Forelimb muscle (tissue), 1 donor: ENCODE results near the gene PI4KA. TPM values are rescaled to one million over a fixed set of nuclear protein-coding genes. Genes with fewer than 3 reads are reported as not detected.
"Not testable (repeated sequence)": the region's sequence is repeated elsewhere in the genome, so short reads cannot be mapped to it uniquely, and the experiment has no call there.

Experiments
- DNase-seq: peaks from one replicate; pipeline ENCODE4 v3.0.0-alpha.2; 2013; ENCODE audit warnings: low read depth
- polyA plus RNA-seq: library from polyadenylated mRNA; unstranded; fragments of 120-200 nt; gene quantifications from one replicate; pipeline ENCODE4 v1.2.1, GENCODE V29; 2013; ENCODE audit not compliant: insufficient read length

Gene PI4KA
- polyA plus RNA-seq, 1 donor: 30.3 TPM

GRCh38 chr22:20696056-20696455 lies 162.6 kb downstream of the PI4KA start:
- DNase-seq: not testable (repeated sequence)

- not testable (repeated sequence) for DNase-seq
Observed at GRCh38 chr22:20695205-20695604, 163.4 kb downstream of the PI4KA start.

DNA sequence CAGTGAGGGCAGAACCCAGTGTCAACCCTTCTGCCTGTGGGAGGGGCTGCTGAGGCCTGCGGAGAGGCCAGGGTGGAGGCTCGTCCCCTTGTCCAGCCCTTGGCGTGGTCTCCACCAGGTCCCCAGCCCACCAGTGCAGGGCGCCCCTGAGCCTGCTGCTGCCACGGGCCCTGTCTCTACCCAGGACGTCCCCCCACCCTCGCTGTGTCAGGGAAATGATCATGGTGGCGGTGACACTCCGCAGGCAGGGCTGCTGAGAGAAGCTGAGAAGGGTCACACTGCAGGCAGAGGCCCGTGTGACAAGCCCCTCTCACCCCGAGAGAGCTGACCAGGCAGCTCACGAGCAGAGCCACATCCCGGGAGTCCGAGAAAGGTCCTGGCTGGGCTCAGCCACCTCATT lies 164.4 kb downstream of the PI4KA start:
- not testable (repeated sequence) for DNase-seq

GRCh38 chr22:20692926-20693325 lies 165.7 kb downstream of the PI4KA start:
- not testable (repeated sequence) for DNase-seq

GRCh38 chr22:20690586-20691317 lies 167.9 kb downstream of the PI4KA start:
- not testable (repeated sequence) for DNase-seq

- not testable (repeated sequence) for DNase-seq
Observed at GRCh38 chr22:20687356-20688172, 171.0 kb downstream of the PI4KA start.

DNA sequence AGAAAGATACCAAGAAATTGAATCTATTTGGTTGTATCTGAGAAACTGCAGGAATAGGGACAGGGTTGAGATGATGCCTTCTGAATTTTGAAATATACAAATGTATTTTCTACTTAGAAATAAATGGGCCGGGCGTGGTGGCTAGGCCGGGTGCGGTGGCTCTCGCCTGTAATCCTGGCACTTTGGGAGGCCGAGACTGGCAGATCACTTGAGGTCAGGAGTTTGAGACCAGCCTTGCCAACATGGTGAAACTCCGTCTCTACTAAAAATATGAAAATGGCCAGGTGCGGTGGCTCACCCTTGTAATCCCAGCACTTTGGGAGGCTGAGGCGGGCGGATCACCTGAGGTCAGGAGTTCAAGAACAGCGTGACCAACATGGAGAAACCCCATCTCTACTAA lies 172.8 kb downstream of the PI4KA start:
- DNase-seq: not testable (repeated sequence)

GRCh38 chr22:20678792-20679435 lies 179.7 kb downstream of the PI4KA start:
- DNase-seq: not testable (repeated sequence)

DNA sequence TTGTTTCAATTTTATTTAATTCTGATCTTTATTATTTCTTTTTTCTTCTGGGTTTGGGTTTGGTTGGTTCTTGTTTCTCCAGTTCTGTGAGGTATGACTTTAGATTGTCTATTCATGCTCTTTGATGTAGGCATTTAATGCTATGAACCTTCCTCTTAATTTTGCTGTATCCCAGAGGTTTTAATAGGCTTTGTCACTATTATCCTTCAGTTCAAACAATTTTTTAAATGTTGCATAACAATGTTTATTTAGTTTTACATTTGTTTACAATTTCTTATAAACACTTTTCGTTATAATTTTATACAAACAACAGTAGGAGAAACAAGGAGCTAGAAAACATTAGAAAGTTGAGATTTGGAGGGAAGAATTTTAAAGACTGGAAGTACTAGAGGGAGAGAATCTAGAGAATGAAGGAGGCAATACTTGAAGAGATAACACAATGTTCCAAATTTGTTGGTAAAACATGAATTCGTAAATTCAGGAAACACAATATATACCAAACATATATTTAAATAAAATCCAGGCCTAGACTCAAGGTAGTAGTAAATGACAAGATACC lies 180.8 kb downstream of the PI4KA start:
- DNase-seq: no peak

GRCh38 chr22:20675613-20676012 lies 183.0 kb downstream of the PI4KA start:
- not testable (repeated sequence) for DNase-seq

DNA sequence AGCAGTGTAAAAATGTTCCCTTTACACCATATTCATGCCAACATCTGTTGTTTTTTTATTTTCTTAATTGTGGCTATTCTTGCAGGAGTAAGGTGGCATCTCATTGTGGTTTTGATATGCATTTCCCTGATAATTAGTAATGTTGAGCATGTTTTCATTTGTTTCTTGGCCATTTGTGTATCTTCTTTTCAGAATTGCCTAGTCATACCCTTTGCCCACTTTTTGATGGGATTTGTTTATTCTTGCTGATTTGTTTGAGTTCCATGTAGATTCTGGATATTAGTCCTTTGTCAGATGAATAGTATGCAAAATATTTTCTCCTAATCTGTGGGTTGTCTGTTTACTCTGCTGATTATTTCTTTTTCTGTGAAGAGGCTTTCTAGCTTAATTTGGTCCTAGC lies 183.6 kb downstream of the PI4KA start:
- DNase-seq: no peak

- DNase-seq: no peak
Observed at GRCh38 chr22:20673295-20674195, 185.1 kb downstream of the PI4KA start.

GRCh38 chr22:20672732-20673131 lies 185.9 kb downstream of the PI4KA start:
- no peak for DNase-seq

DNA sequence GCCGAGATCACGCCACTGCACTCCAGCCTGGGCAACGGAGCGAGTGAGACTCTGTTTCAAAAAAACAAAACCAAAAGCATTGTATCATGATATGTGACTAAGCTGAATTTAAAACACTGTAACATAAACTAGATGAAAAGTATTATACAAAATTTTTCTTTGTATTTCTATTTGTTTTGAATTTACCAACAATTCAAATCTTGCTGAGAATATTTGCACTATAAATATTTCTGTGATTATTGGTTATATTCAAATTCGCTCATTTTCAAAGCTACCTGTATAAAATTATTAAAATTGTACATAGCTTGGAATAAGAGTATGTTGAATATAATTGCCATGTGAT lies 186.6 kb downstream of the PI4KA start:
- no peak for DNase-seq

DNA sequence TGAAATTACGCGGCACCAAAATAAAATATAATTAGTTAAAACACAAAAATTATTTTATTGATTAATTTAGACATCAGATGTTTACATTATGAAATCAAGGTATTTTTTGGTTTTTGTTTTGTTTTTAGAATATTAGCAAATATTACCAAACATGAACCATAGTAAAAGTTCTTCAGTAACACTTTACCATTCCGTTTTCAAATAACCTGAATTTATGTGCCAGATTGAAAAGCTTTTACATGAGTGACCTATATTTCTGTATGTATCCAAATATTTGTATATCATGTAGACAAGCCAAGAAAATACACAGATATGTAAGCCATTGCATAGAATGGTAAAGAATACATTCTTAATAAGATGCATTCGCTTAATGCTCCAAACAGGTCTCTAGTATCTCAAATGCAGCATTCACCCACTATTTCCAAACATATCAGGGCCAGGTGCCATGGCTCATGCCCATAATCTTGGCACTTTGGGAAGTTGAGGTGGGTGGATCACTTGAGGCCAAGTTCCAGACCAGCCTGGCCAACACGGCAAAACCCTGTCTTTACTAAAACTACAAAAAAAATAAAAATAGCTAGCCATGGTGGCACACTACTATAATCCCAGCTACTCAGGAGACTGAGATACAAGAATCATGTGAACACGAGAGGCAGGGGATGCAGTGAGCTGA lies 187.1 kb downstream of the PI4KA start:
- DNase-seq: no peak

- not testable (repeated sequence) for DNase-seq
Observed at GRCh38 chr22:20670457-20671261, 188.0 kb downstream of the PI4KA start.

GRCh38 chr22:20669884-20670283 lies 188.7 kb downstream of the PI4KA start:
- DNase-seq: not testable (repeated sequence)

DNA sequence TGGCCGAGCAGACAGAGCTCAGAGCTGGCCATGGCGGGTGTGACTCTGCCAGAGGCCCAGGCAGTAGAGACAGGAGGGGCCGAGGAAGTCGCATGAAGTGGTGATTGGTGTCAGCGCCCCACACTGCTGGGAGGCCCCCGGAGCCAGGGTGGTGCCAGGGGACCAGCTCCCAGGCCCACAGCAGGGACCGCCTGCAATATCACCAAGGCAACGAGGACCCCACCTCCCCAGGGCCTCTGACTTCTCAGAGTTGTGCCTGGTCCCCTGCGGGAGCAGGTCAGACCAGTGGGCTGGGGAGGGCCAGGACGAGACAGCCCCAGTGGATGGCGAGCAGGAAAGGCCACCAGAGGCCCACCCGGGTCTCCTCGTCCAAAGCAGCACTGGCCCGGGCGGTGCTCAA lies 189.1 kb downstream of the PI4KA start:
- not testable (repeated sequence) for DNase-seq

GRCh38 chr22:20668769-20669168 lies 189.8 kb downstream of the PI4KA start:
- not testable (repeated sequence) for DNase-seq

- DNase-seq: not testable (repeated sequence)
Observed at GRCh38 chr22:20668226-20668625, 190.4 kb downstream of the PI4KA start.
